NCI-H2081 treated with DMSO at 0.1 percent for 48 hours (cell line): ENCODE measurements around the gene PGLYRP2.

ENCODE experiments used
- DNase-seq: peaks from one replicate; lab custom pipeline; 2025; lab: John Stamatoyannopoulos, UW

PGLYRP2 gene

DNA sequence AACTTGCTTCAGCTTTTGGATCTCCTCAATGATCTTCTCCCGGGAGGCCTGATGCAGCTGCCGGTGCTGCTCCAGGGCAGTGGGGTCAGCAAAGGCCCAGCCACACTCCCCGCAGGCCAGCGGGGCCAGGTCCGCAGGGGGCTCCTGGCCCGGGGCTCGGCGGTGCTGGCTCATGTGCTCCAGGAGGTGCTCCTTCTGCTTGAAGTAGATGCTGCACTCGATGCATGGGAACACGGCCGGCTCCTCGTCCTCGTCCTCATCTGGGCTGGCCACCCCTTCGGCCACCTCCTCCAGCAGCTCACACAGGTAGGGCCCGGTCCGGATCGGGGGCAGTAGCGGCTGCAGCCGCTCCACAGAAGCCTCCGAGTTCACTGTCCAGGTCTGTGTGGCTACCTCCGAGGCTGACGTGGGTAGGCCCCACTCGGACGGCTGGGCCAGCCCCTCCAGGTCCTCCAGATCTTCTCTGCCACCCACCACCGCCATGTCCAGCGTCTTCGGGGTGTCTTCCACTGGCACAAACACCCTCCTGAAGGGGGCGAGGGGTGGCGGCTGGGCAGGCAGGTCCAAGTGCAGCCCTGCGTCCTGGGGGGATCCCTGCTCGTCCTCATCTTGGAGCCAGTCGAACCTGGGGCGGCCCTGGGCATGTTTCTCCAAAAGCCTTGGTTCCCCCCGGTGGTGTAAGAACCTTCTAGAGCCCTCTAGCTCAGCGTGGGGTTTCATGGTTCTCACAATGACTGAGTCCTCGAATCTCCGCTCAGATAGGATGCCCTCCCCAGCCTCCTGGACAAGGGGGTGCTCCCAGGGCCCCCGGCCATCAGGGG is 39.3 kb downstream of the PGLYRP2 start:
- DNase-seq = no peak

GRCh38 chr19:15439078-15439799 is 40.1 kb downstream of the PGLYRP2 start:
- DNase-seq = no peak

- no peak for DNase-seq
Measured at GRCh38 chr19:15438577-15438976, 40.7 kb downstream of the PGLYRP2 start.

DNA sequence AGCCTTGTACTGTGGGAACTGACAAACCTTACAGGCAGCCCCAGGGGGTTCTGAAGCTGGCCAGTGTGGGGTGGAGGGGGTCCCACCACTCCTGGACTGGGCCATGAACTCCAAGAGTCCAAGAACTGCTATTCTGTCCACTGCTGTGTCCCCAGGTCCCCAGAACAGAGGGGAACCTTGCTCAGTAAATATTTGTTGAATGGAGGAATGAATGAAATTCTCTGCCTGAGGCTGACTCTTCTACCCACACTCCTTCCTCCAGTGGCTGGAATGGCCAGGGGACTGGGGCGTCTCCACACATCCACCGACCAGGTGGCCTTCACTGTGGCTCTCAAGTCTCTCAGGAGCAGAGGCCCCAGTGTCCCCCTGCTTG is 41.2 kb downstream of the PGLYRP2 start:
- no peak for DNase-seq

DNA sequence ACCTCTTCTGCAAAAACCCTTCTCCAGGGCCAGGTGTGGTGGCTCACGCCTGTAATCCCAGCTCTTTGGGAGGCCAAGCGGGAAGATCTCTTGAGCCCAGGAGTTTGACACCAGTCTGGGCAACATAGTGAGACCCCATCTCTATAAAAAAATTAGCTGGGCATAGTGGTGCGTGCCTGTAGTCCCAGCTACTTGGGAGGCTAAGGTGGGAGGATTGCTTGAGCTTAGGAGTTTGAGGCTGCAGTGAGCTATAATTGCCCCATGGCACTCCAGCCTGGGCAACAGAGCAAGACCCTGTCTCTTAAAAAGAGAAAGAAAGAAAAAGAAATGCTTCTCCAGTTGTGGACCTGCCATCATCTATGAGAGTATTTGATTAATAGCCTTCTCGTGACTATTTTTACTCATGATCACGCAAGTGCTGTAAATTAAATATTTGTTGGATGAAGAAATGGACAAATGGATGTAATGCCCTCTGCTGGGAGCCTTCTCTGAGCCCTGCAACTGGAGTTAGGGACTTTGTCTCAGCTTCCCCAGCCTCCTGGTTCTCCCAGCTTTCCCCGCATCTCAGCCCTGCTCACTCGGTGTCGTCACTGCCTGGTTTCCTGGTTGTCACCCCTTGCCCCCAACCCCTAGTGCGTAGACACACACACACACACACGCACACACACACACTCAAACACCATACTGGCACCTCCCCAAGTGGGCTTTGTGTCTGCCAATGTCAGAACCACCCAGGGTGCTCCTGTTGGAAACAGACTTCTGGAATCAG is 41.8 kb downstream of the PGLYRP2 start:
- no peak for DNase-seq

- DNase-seq = no peak
Measured at GRCh38 chr19:15436826-15437110, 42.5 kb downstream of the PGLYRP2 start.

- no peak for DNase-seq
Measured at GRCh38 chr19:15436012-15436825, 43.1 kb downstream of the PGLYRP2 start.

DNA sequence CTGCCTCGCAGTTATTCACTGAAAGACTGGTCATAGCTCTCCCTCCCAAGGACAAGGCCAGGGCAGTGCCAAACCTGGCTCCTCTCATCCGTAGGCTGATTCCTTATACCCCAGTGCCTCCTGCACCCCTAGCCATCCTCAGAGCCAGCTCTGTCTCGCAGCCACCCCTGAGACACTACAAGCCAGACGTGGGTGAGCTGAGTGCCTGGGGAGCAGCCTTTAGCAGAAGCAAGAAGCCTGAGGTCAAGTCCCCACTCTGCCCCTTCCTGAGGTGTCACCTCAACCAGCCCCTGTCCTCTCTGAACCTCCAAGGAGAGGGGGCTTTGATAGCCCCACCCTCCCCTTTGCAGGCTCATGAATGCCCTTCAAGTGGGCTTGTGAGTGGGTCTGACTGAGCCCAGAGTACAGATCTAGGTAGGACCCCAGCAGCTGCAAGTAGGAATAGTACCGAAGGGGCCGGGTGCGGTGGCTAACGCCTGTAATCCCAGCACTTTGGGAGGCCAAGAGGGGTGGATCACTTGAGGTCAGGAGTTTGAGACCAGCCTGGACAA is 45.7 kb downstream of the PGLYRP2 start:
- DNase-seq = no peak

DNA sequence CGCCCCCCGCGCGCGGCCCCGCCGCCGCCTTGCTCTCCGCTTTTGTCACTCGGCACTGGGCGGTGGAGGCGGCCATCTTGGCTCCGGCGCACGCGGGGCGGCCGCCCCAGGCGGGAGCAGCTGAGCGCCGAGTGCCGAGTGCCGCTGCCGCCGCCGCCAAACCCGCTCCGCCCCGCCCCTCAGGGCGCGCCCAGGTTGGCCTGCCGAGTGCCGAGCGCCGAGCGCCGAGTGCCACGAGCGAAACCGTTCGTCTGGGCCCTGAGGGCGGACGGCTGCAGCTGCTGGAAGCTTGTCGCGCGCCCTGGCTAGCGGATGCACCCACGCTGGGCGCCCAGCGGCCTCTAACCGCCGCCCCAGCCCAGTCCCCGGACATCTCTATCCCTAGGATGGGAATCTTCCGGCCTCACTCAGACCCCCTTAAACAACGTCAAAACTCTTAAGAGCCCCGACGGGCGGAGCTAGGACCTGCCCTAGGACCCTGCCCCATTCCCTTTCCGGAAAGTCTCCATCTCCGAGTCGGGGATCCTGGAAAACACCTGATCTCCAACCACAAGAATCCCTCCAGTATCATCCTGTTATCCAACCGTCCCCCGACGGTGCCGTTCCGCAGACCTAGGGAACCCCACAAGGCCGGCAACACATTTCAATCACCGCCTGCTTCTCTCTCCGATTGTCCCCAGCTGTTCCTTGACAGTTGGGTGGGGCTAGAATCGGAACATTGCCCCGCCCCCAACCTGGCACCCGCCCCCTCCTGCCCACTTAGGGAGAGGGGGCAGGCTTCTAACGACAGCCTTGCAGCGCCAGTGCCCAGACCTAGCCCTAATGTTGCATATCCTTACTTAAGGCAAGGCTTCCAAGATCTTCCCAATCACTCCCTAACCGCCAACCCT is 46.4 kb downstream of the PGLYRP2 start:
- DNase-seq = peak; percentile 27

DNA sequence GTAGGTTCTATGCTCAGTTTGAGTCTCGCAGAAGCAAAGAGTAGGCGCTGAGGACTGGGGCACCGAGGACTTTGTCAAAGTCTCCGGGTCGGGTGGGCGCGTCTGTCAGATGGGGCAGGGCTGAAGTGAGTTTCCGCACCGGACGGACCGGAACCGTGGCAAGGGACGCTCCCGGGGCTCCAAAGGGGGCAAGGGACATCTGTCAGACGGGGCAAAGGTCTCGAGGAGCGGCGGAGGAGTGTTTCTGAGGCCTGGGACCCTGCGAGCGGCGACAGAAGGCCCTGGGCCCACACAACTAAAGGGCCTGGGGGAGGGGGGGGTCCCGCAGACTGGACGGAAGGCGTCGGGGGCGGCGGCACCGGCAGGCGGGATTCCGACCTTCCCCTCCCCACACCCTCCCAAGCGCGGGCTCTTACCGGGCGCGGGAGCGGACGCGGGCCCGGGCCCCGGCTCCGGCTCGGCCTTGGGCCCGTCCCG is 47.2 kb downstream of the PGLYRP2 start:
- no peak for DNase-seq

DNA sequence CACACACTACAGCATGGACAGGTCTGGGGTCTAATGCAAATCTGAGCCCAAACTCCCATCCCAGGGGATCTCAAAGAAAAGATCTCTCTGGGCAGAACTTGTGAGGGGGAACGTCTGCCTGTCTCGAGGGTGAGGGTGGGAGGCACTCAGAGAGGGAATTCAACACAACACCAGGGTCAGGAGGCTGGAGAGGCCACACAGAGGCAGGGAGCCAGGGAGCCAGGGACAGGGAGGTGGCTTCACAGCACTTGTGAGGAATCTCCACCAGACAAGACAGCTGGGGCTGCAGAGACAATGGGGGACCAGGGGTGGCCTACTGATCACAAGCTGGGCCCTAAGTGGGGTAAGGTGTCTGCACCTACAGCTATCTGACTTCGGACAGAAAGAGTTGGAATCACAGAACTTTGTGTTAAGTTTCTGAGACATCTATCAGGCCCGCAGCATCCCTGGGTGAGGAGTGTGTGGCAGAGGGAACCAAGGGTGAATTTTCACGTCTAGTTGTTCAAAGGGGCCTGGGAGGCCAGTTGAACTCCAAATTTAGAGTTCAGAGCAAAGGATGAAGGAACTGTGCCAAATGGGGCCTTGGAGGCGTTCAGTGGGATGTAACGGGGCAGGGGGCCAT is 47.8 kb downstream of the PGLYRP2 start:
- no peak for DNase-seq

DNA sequence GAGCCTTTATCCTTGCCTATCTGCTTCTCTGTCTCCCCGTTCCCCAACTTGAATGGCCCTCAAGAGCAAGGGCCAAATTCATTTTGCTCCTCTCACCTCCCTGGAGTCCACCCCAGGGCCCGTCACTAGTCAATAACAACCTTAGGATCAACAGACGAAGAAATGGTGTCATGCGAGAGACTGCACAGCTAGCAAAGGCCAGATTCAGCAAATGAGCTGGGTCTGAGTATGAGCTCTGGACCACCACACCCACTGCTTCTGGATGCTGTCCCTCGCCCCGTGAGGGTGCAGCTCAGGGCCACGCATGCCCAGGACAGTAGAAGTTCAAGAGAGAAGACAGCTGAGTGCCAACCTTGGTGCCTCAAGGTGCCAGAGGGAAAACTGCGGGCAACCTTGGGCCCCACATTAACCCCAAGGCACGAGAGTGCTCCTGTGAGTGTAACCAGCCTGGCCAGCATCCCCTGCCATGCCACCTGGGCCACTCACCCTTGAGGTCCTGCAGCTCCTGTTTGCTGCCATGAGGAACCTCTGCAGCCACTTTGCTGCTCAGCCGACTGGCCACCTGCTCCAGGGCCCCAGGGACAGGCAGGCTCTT is 48.7 kb downstream of the PGLYRP2 start:
- no peak for DNase-seq

GRCh38 chr19:15429825-15430467 is 49.4 kb downstream of the PGLYRP2 start:
- DNase-seq = no peak

DNA sequence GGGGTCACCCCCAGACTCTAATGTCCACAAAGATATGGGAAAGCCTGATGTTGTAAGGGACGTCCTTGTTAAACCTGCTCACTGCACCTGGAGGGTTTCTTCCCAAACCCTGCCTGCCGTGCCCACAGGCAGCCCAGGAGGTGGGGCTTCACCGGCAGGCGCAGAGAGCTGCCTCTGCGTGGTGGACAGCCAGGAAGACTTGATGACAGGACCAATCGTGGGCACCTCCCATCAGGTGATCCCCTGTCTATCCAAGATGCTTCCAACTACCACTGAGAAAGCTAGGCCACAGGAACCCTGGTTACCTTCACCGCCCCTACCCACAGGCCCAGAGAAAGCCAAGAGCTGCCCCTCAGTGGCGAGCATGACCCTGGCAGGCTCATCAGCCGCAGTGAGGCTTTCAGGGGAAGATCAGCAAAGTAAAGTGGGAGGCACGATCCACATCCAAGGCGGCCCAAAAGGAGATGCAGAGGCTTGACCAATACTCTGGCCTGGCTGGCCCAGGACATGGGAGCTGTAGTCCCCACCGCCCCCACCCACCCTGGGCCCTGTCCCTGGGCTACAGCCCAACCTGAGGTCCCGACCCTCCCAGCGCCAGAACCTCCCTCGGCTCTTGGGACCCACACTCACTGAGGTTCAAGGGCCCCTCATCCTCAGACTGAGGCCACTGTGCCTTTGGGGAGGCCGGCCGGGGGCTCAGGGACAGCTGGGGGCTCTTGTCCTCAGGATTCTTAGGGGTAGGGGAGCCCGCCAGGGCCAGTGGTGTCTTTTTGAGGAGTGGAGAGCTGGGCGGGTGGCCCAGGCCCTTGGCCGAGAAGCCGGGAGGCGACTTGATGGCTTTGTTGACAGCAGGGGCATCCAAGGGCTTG is 50.1 kb downstream of the PGLYRP2 start:
- DNase-seq = no peak

DNA sequence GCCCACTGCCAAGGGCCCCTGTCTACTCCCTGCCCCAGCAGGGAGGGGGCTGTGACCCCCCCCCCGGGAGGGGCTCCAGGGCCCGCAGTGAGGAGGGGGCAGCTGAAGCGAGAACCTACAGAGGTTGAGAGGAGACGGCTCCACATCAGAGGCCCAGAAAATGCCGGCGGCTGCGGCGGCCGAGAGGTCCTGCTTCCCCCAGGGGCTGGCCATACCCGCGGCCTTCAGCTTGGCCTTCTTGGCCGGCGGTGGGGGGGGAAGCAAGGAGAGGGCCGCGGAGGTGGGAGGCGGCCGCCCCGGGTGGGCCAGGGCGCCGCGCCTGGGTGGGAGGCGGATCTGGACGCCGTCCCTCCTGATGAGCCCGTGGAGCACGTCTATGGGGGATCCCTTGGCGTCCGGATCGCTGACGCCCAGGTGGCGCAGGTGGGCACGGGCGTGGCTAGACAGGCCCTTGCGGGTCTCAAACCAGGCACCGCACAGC is 51.3 kb downstream of the PGLYRP2 start:
- no peak for DNase-seq

GRCh38 chr19:15427350-15427700 is 52.0 kb downstream of the PGLYRP2 start:
- DNase-seq = no peak

GRCh38 chr19:15426485-15427349 is 52.6 kb downstream of the PGLYRP2 start:
- no peak for DNase-seq
